ENCODE results near the gene ZNF672. TPM values are rescaled to one million over a fixed set of nuclear protein-coding genes. Genes with fewer than 3 reads are reported as not detected.

Gene ZNF672
- polyA plus RNA-seq, 1 donor = 22.4 TPM

DNA sequence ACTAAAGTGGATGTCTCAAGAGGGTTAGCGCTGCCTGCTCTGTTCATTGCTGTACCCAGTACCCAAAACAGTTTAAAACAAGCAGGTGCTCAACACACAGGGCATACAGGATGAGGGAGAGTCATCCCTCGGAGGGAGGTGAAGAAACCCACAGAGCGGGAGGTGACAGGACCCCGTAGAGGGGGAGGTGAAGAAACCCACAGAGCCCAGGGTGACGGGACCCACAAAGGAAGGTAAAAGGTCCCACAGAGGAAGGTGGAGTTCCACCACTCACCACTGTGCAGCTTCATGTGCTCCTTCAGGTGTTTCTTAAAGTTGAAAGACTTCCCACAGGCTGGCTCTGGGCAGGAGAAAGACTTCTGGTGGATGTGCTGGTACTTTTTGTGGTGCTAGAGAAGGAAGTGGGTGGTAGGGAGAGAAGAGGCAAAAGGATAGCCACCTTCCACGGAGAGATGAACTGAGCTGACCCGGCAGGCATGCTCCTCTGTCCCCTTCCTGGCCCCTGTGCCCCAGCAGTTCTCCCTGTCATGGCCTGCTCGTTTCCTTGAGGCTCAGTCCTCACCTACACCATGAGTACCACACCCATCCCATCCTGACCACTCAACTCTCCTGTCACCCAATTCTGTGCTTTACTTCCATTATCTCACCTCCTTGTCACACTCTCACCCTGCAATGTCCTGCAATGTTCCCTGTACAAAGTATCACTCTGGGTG is 15.8 kb downstream of the ZNF672 start:
- no peaks in the 10 kb centered on the region for H3K9me3 ChIP-seq (ENCODE audit: control insufficient read depth, low read depth, low read length)
- H3K27me3 ChIP-seq (ENCODE audit: control insufficient read depth, insufficient read depth, low read length) = no peaks in the 10 kb centered on the region
- no peak overlapping the region for H3K4me3 ChIP-seq (ENCODE audit: low read length)
- H3K27ac ChIP-seq (ENCODE audit: low read length) = no peak overlapping the region
- H3K36me3 ChIP-seq (ENCODE audit: control insufficient read depth, insufficient read depth, low read length) = peaks cover 51% of the 10 kb centered on the region
- peaks cover 7% of the 10 kb centered on the region for H3K4me1 ChIP-seq (ENCODE audit: control insufficient read depth, insufficient read depth, low read length)
- no peak for DNase-seq
- 100% methylated on average over 3 of the region's 8 CpGs for WGBS (ENCODE audit: insufficient coverage, low lambda C conversion rate)

DNA sequence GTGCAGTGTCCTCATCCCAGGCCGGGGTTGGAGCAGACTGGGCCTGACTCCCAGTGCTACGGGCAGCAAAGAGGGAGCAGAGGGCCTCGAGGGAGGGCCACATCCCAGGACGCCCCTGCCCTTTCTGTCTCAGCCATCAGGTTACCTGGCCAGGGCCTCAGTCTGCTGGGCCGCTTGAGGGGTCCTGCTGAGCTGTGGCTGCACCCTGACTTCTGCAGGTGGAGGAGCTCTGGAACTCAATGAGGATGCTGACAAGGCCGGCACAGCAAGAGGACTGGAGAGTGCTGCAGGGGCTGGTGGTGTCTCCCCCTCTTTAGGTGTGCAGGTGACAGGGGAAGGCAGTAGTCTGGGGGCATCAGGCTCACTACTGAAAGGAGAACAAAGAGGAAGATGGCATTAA is 17.6 kb downstream of the ZNF672 start:
- peaks cover 33% of the 10 kb centered on the region for H3K36me3 ChIP-seq (ENCODE audit: control insufficient read depth, insufficient read depth, low read length)
- H3K9me3 ChIP-seq (ENCODE audit: control insufficient read depth, low read depth, low read length) = no peaks in the 10 kb centered on the region
- H3K27me3 ChIP-seq (ENCODE audit: control insufficient read depth, insufficient read depth, low read length) = no peaks in the 10 kb centered on the region
- H3K4me1 ChIP-seq (ENCODE audit: control insufficient read depth, insufficient read depth, low read length) = peaks cover 14% of the 10 kb centered on the region
- DNase-seq = no peak
- H3K27ac ChIP-seq (ENCODE audit: low read length) = no peak overlapping the region
- WGBS (ENCODE audit: insufficient coverage, low lambda C conversion rate) = no CpG with 5 or more reads among the region's 6 CpGs
- H3K4me3 ChIP-seq (ENCODE audit: low read length) = no peak overlapping the region

DNA sequence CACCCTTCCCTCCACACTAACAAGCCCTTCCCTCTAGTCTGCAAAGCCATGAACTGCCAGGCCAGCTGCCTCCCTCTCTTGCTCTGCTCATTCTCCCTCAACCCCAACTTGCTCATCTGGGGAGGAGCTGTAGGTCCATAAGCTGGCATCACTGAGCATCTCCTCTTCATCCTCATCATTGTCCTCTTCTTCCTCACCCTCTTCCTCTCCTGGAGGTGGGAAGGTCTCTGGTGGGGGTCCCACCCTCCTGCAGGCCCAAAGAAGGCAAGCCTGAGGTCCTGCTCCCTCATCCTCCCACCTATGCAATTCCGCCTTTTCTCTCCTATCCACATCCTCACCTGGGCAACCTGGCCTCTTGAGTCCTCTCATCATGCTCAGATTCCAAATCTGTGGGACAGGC is 18.2 kb downstream of the ZNF672 start:
- no CpG with 5 or more reads among the region's 1 CpG for WGBS (ENCODE audit: insufficient coverage, low lambda C conversion rate)
- H3K27ac ChIP-seq (ENCODE audit: low read length) = no peak overlapping the region
- peaks cover 28% of the 10 kb centered on the region for H3K36me3 ChIP-seq (ENCODE audit: control insufficient read depth, insufficient read depth, low read length)
- no peaks in the 10 kb centered on the region for H3K27me3 ChIP-seq (ENCODE audit: control insufficient read depth, insufficient read depth, low read length)
- DNase-seq = no peak
- no peaks in the 10 kb centered on the region for H3K9me3 ChIP-seq (ENCODE audit: control insufficient read depth, low read depth, low read length)
- peaks cover 14% of the 10 kb centered on the region for H3K4me1 ChIP-seq (ENCODE audit: control insufficient read depth, insufficient read depth, low read length)
- no peak overlapping the region for H3K4me3 ChIP-seq (ENCODE audit: low read length)

DNA sequence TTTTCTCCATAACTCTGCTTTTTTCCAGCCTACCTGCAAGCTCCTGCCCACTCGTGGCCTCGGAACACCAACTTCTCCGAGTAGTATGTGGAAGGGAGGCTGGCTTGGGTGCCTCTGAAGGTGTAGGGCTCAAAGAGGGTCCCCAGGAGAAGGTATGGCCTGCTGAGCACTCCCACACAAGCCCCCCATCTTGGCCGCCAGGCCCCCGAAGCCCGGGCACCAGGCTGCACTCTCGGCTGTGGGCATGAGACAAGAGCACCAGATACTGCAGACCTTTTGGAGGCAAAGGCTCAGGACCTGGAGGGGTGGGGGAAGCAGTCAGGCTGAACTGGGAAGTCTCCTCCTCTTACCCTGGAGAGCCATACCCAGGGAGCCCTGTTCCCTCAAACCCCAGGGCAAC is 19.2 kb downstream of the ZNF672 start:
- Histone ChIP-seq H3K27me3 (ENCODE audit: control insufficient read depth, insufficient read depth, low read length) (no peaks in the 10 kb centered on the region), H3K9me3 (ENCODE audit: control insufficient read depth, low read depth, low read length) (no peaks in the 10 kb centered on the region), H3K27ac (ENCODE audit: low read length) (no peak overlapping the region), H3K4me3 (ENCODE audit: low read length) (no peak overlapping the region), H3K4me1 (ENCODE audit: control insufficient read depth, insufficient read depth, low read length) (peaks cover 14% of the 10 kb centered on the region), H3K36me3 (ENCODE audit: control insufficient read depth, insufficient read depth, low read length) (peaks cover 21% of the 10 kb centered on the region)
- DNase-seq = no peak
- no CpG with 5 or more reads among the region's 7 CpGs for WGBS (ENCODE audit: insufficient coverage, low lambda C conversion rate)

DNA sequence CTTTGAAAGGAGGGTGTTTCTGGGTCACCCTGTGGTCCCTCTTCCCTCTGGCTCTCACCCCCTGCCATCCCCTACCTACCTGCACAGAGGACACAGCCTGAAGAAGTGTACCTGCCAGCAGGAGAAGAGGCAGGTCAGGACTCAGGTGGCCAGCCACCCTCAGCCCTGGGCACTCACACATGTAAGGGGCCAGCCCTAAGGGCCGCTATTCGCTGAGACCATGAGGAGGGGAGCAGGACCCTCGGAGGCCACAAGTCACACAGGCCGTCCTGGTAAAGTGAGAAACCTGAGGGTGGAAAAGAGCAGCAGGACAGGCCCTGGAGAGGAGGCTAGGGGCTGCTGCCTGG is 19.7 kb downstream of the ZNF672 start:
- peak overlapping the region; percentile 69 for H3K4me3 ChIP-seq (ENCODE audit: low read length)
- peaks cover 17% of the 10 kb centered on the region for H3K4me1 ChIP-seq (ENCODE audit: control insufficient read depth, insufficient read depth, low read length)
- H3K36me3 ChIP-seq (ENCODE audit: control insufficient read depth, insufficient read depth, low read length) = peaks cover 21% of the 10 kb centered on the region
- H3K9me3 ChIP-seq (ENCODE audit: control insufficient read depth, low read depth, low read length) = no peaks in the 10 kb centered on the region
- H3K27ac ChIP-seq (ENCODE audit: low read length) = no peak overlapping the region
- H3K27me3 ChIP-seq (ENCODE audit: control insufficient read depth, insufficient read depth, low read length) = no peaks in the 10 kb centered on the region
- no peak for DNase-seq
- no CpG with 5 or more reads among the region's 4 CpGs for WGBS (ENCODE audit: insufficient coverage, low lambda C conversion rate)

DNA sequence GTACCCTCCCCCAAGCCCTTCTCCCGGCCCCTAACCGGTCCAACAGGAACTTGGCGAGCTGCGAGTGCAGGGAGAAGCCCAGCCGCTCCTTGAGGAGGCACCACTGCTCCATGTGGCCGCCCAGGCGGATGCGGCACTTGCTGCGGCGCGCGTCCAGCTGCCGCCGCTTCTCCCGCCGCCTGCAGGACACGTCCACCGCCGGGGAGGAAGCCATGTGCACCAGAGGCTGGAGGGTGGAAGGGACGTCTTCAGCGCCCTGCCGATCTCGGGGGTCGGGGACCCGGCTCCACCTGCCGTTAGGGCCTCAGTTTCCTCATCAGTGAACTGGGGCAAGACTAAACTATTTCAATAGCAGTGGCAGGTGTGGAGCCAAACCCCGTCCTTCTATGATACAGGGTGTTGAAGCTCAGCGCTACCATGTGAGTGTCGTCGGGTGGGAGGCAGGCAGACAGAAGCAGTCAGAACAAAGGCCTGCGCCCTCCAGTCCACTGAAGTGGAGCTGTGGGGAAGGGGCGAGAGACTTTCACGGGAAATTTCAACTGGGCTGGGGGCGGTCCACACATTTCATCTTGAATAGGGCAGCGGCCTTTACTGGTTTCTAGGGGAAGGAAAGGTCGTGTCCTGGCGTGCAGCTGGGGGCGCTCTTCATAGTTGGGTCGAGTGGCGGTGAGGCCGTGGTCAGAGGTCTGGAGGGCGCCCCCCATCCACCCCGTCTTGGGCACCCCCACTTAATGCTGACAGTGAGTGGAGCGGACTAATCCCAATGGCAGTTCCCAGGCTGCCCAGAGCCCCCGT is 20.3 kb downstream of the ZNF672 start:
- no CpG with 5 or more reads among the region's 45 CpGs for WGBS (ENCODE audit: insufficient coverage, low lambda C conversion rate)
- Histone ChIP-seq H3K27me3 (ENCODE audit: control insufficient read depth, insufficient read depth, low read length) (no peaks in the 10 kb centered on the region), H3K36me3 (ENCODE audit: control insufficient read depth, insufficient read depth, low read length) (peaks cover 18% of the 10 kb centered on the region), H3K27ac (ENCODE audit: low read length) (peak overlapping the region; percentile 68), H3K4me3 (ENCODE audit: low read length) (peak overlapping the region; percentile 69), H3K4me1 (ENCODE audit: control insufficient read depth, insufficient read depth, low read length) (peaks cover 19% of the 10 kb centered on the region), H3K9me3 (ENCODE audit: control insufficient read depth, low read depth, low read length) (no peaks in the 10 kb centered on the region)
- peak; percentile 71 to 81 for DNase-seq

DNA sequence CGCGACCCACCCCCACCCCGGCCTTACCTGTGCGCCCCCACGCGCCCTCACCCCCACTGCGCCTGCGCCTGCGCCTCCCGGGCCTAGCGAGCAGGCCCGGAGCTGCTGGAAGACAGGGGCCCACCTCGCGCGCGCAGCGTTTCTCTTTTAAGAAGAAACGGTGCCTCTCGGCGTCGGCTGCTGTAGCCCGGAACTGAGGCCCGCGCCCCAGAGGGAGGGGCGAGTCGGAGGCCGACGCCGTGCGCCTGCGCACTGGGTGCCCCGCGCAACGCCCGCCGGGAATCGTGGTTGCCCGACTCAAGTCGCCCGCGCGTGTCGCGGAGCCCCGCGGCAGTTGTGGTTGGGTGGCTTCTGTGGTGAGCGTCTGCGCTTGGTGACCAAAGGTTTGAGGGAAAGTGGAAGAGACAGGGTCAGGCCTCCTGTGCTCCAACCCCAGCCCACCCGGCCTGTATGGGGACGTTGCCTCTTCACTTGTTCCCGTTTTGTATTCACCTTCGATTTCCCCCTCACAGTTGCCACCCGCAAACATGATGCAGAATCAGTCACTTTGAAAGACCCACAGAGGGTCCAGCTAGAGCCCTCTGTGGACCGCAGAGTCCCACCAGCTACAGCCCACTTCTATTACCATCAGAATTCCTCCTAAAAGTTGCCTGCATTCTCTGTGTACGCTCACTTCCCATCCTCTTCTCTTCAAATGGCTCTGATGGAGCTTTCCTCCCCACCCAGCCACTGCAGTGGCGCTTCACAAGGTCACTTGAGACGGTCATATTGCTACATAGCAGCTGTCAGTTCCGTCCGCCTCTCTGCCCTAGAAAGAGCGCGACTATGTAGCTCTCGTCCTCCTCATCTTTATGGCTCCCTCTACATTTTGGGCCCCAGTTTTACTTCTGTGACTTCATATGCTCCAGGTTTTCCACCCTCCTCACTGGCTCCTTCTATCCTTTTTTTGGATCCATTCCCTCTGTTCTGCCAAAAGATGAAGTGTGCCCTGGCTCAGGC is 21.2 kb downstream of the ZNF672 start, which contains the start of gene ZNF692:
ZNF692 (minus strand) TSS at position 195 of the 999 bp plus-strand sequence. CDS start 776 bp downstream, outside the sequence.
- Histone ChIP-seq H3K27me3 (ENCODE audit: control insufficient read depth, insufficient read depth, low read length) (no peaks in the 10 kb centered on the region), H3K4me3 (ENCODE audit: low read length) (peak within 1 kb of the TSS; percentile 88), H3K4me1 (ENCODE audit: control insufficient read depth, insufficient read depth, low read length) (peaks cover 25% of the 10 kb centered on the region), H3K27ac (ENCODE audit: low read length) (peak within 1 kb of the TSS; percentile 91), H3K36me3 (ENCODE audit: control insufficient read depth, insufficient read depth, low read length) (peaks cover 9% of the 10 kb centered on the region), H3K9me3 (ENCODE audit: control insufficient read depth, low read depth, low read length) (no peaks in the 10 kb centered on the region)
- peak; percentile 98 to 99 for DNase-seq
- WGBS (ENCODE audit: insufficient coverage, low lambda C conversion rate) = 67% methylated on average over 3 of the region's 62 CpGs

DNA sequence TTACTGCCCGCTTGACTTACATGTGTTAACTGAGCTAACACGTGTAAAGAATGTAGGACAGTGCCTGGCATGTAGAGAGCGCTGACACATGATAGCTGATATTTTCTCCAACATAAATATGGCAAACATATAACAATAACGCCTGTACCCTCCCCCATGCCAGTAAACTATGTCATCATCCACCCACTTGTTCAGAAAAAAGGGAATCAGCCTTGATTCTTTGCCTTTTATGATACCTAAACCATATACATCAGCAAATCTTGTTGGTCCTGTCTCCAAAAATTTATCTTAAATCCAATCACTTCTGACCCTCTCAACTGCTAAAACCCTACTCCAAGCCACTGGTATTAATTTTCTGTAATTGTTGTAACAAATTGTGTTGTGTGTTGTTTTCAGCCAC is 22.0 kb downstream of the ZNF672 start:
- Histone ChIP-seq H3K27ac (ENCODE audit: low read length) (no peak overlapping the region), H3K4me1 (ENCODE audit: control insufficient read depth, insufficient read depth, low read length) (peaks cover 25% of the 10 kb centered on the region), H3K36me3 (ENCODE audit: control insufficient read depth, insufficient read depth, low read length) (peaks cover 6% of the 10 kb centered on the region), H3K9me3 (ENCODE audit: control insufficient read depth, low read depth, low read length) (no peaks in the 10 kb centered on the region), H3K27me3 (ENCODE audit: control insufficient read depth, insufficient read depth, low read length) (no peaks in the 10 kb centered on the region), H3K4me3 (ENCODE audit: low read length) (no peak overlapping the region)
- no CpG with 5 or more reads among the region's 4 CpGs for WGBS (ENCODE audit: insufficient coverage, low lambda C conversion rate)
- DNase-seq = no peak

DNA sequence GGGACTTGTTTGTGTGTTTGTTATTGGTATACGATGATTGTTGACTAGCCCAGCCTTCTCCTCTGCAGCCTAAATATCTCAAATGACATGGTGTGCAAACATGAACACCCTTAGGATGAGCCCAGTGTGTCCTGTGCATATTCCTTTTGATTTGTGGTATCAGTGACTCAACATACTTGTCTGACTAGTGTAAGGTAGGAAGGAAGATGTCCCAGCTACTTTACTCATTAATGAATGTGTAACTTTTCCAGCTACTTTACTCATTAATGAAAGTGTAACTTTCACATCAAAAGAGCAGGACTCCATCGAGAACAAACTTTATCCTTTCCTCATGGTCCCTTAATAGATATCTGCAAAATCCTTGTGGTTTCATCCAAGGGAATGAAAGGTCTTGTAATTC is 23.6 kb downstream of the ZNF672 start:
- Histone ChIP-seq H3K36me3 (ENCODE audit: control insufficient read depth, insufficient read depth, low read length) (no peaks in the 10 kb centered on the region), H3K4me1 (ENCODE audit: control insufficient read depth, insufficient read depth, low read length) (peaks cover 25% of the 10 kb centered on the region), H3K27me3 (ENCODE audit: control insufficient read depth, insufficient read depth, low read length) (no peaks in the 10 kb centered on the region), H3K27ac (ENCODE audit: low read length) (no peak overlapping the region), H3K9me3 (ENCODE audit: control insufficient read depth, low read depth, low read length) (no peaks in the 10 kb centered on the region), H3K4me3 (ENCODE audit: low read length) (no peak overlapping the region)
- no CpG with 5 or more reads among the region's 2 CpGs for WGBS (ENCODE audit: insufficient coverage, low lambda C conversion rate)
- DNase-seq = no peak

- Histone ChIP-seq H3K4me1 (ENCODE audit: control insufficient read depth, insufficient read depth, low read length) (peaks cover 21% of the 10 kb centered on the region), H3K27me3 (ENCODE audit: control insufficient read depth, insufficient read depth, low read length) (no peaks in the 10 kb centered on the region), H3K9me3 (ENCODE audit: control insufficient read depth, low read depth, low read length) (no peaks in the 10 kb centered on the region), H3K36me3 (ENCODE audit: control insufficient read depth, insufficient read depth, low read length) (no peaks in the 10 kb centered on the region), H3K4me3 (ENCODE audit: low read length) (peak overlapping the region; percentile 56), H3K27ac (ENCODE audit: low read length) (peak overlapping the region; percentile 32)
- no CpG with 5 or more reads among the region's 4 CpGs for WGBS (ENCODE audit: insufficient coverage, low lambda C conversion rate)
- DNase-seq = no peak
Observed at GRCh38 chr1:248862695-248862997, 24.6 kb downstream of the ZNF672 start.
